Naive B cell (primary cell): ENCODE measurements around the gene NRCAM. TPM values are rescaled to one million over a fixed set of nuclear protein-coding genes. Genes with fewer than 3 reads are reported as not detected.
A peak's percentile ranks its signal among the peaks of the same experiment; 100 is the strongest.
"Not testable (repeated sequence)": the region's sequence is repeated elsewhere in the genome, so short reads cannot be mapped to it uniquely, and the experiment has no call there.

ENCODE experiments used
- ATAC-seq, 2 donors: fragments of 150-1000 bp; cut with Tn5 transposase; 2 replicates each; pipeline ENCODE4 v1.10.0; 2021; ENCODE audit warnings: low read depth in 2 of 2, mild to moderate bottlenecking in 2 of 2, moderate library complexity in 2 of 2
- DNase-seq: peaks from one replicate; pipeline ENCODE4 v3.0.0; 2022
- H3K27ac Mint-ChIP-seq, 6 donors: one replicate each; pipeline ENCODE4 v1.8.0; 2020 to 2022; ENCODE audit warnings: mild to moderate bottlenecking in 6 of 6, mixed read lengths in 6 of 6, moderate library complexity in 5 of 6, inconsistent platforms in 2 of 6
- H3K27me3 Mint-ChIP-seq, 3 donors: one replicate each; pipeline ENCODE4 v1.8.0; 2021 to 2022; ENCODE audit warnings: mixed read lengths in 3 of 3, mild to moderate bottlenecking in 1 of 3
- H3K36me3 Mint-ChIP-seq, 2 donors: one replicate each; pipeline ENCODE4 v1.8.0; 2020 to 2022; ENCODE audit warnings: mixed read lengths in 2 of 2, inconsistent platforms in 1 of 2, mild to moderate bottlenecking in 1 of 2
- H3K4me1 Mint-ChIP-seq, 3 donors: one replicate each; pipeline ENCODE4 v1.8.0; 2020 to 2022; ENCODE audit warnings: mixed read lengths in 3 of 3, inconsistent platforms in 1 of 3, mild to moderate bottlenecking in 1 of 3, moderate library complexity in 1 of 3
- H3K4me3 Mint-ChIP-seq, 8 donors: one replicate each; pipeline ENCODE4 v1.8.0; 2020 to 2022; ENCODE audit warnings: mild to moderate bottlenecking in 8 of 8, mixed read lengths in 8 of 8, moderate library complexity in 8 of 8, inconsistent platforms in 2 of 8
- H3K9me3 Mint-ChIP-seq, 7 donors: one replicate each; pipeline ENCODE4 v1.8.0; 2020 to 2022; ENCODE audit warnings: mixed read lengths in 7 of 7, mild to moderate bottlenecking in 5 of 7, inconsistent platforms in 2 of 7, moderate library complexity in 1 of 7
- polyA plus RNA-seq, 6 donors: library from polyadenylated mRNA; unstranded; fragments of 300-500 nt; fragmentation: Illumina TruSeq; gene quantifications; one replicate each; pipeline ENCODE4 v1.2.3, GENCODE V29; 2021; ENCODE audit warnings: low read depth in 6 of 6

Gene NRCAM
- polyA plus RNA-seq, 6 donors from 2014 or later: 0.29 to 1.2 (median 0.47) TPM; not detected in 1

DNA sequence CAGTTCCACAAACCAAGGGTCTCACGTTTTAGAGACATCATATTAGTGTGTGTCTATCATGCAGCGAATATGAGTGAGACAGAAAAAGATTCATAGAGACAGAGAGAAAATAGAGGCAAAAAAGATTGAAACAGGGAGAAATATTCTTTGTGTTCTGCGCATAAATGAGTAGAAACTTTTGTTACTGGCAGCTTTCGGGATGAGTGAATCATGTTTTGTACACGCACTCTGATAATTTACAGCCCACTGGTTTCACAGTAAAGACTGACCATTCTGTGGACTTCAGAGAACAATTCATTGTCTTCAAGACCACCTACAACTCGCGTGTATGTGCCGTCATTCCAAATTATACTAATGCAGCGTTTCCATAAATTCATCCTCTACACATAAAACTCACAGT, 60.2 kb downstream of the NRCAM start:
- peaks cover 0 to 5% of the 10 kb centered on the region in 2 donors for H3K36me3 Mint-ChIP-seq
- H3K4me3 Mint-ChIP-seq: no peak overlapping the region
- peaks cover 0 to 3% (median 0%) of the 10 kb centered on the region in 7 donors for H3K9me3 Mint-ChIP-seq
- H3K4me1 Mint-ChIP-seq: no peaks in the 10 kb centered on the region
- no peak overlapping the region for H3K27ac Mint-ChIP-seq
- ATAC-seq (no peak), DNase-seq (no peak)
- H3K27me3 Mint-ChIP-seq: peaks cover 22 to 51% (median 34%) of the 10 kb centered on the region in 3 donors

DNA sequence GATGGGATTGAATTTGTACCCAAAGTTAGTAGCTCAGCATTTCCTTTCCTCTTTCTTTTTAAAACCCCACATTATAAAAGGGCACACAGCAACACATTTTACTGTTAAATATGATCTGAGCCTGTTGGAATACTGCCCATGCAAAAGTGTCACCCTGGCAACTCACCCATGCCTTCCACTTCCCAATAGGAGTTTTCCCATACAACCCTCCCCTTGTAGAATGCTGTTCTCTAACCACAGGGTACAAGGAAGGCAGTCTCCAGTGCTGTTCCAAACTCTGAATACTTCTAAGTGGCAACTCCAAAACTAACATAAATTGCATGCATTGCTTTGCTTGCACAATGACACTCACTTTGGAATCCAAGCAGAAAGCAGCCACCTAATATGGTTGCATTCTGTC, 60.8 kb downstream of the NRCAM start:
- H3K36me3 Mint-ChIP-seq: peaks cover 0 to 5% of the 10 kb centered on the region in 2 donors

GRCh38 chr7:108393097-108393496, 63.1 kb downstream of the NRCAM start:
- H3K4me3 Mint-ChIP-seq, H3K4me1 Mint-ChIP-seq, H3K9me3 Mint-ChIP-seq, H3K36me3 Mint-ChIP-seq, DNase-seq, H3K27ac Mint-ChIP-seq, ATAC-seq: not testable (repeated sequence)
- peaks cover 14 to 54% (median 34%) of the 10 kb centered on the region in 3 donors for H3K27me3 Mint-ChIP-seq

More for the DNA sequence above, 60.8 kb downstream of the NRCAM start:
- Mint-ChIP-seq H3K4me3 (no peak overlapping the region), H3K4me1 (no peaks in the 10 kb centered on the region), H3K27ac (peak overlapping the region in 1 of 6 donors; percentile 41), H3K27me3 (peaks cover 22 to 52% (median 39%) of the 10 kb centered on the region in 3 donors), H3K9me3 (peaks cover 0 to 3% (median 0%) of the 10 kb centered on the region in 7 donors)
- no peak for ATAC-seq
- no peak for DNase-seq

DNA sequence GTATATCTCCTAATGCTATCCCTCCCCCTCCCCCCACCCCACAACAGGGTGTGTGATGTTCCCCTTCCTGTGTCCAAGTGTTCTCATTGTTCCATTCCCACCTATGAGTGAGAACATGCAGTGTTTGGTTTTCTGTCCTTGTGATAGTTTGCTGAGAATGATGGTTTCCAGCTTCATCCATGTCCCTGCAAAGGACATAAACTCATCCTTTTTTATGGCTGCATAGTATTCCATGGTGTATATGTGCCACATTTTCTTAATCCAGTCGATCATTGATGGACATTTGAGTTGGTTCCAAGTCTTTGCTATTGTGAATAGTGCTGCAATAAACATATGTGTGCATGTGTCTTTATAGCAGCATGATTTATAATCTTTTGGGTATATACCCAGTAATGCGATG, 68.5 kb downstream of the NRCAM start:
- Mint-ChIP-seq H3K27me3 (peaks cover 3 to 46% (median 9%) of the 10 kb centered on the region in 3 donors), H3K4me1 (peaks cover 8 to 15% (median 12%) of the 10 kb centered on the region in 3 donors)
- not testable (repeated sequence) for H3K27ac Mint-ChIP-seq, ATAC-seq, DNase-seq, H3K4me3 Mint-ChIP-seq, H3K9me3 Mint-ChIP-seq, H3K36me3 Mint-ChIP-seq

DNA sequence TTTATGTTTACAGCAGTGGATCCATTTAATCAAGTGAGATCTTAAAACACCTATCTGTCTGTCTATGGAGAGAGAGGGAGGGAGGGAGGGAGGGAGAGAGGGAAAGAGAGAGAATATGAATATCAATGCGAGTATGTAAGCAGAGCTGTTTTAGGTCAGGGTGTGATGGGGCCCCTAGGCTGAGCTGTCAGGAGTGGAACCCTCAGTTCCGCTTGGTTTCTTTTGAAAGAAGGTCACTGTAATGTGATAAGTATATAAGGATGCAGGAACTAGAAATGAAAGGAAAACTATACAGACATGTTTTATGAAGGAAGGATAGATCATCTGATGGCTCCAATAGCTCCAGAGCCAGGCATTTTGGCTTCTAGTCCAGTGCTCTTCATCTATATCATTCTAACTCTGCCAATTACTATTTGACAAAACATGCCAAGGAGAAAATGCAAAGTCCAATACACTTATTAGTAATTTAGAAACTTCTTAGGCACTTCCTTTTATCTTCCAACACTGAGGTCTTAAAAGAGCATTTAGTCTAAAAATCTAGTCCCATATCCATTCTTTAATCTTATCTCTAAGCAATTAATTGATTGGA, 70.3 kb downstream of the NRCAM start:
- Mint-ChIP-seq H3K9me3 (peaks cover 0 to 7% (median 0%) of the 10 kb centered on the region in 7 donors), H3K27me3 (peaks cover 3 to 40% (median 9%) of the 10 kb centered on the region in 3 donors), H3K36me3 (no peaks in the 10 kb centered on the region), H3K4me3 (no peak overlapping the region), H3K4me1 (peaks cover 8 to 15% (median 12%) of the 10 kb centered on the region in 3 donors), H3K27ac (no peak overlapping the region)
- no peak for ATAC-seq
- DNase-seq: no peak

DNA sequence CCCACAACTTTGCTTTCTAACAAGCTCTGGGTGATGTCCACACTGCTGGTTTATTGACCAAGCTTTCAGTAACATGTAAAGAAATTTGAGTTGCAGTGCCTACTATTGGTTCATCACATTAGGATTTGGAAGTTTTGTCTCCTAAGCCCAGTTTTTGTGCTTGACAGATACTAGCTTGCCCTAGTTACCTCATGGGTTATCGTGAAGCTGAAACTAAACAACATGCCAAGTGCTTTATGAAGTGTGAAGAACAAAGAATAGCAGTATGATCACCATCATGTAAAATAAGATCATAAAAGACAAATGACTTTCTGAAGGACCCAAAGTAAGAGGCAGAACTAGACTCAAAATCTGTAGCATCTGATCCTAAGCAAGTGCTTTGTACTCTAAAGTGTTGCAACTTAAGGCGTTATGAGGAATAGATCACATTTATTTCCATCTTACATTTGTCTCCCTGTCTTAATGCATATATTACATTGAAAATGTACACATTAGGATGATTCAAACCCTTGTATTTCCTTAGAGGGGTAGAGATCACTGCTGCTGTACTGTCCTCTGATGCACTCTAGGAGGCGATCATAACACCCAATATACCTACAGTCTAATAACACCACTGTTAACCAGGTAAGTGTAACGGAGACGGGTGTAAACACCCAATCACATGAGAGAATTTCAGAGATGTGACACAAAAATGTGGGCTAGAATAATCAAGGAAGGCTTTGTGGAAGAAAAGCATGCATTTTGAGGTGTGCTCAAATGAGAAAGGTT, 71.3 kb downstream of the NRCAM start:
- H3K27me3 Mint-ChIP-seq: peaks cover 8 to 36% (median 9%) of the 10 kb centered on the region in 3 donors
- ATAC-seq (peak; percentile 64 to 75), DNase-seq (no peak)
- H3K36me3 Mint-ChIP-seq: no peaks in the 10 kb centered on the region
- H3K4me3 Mint-ChIP-seq: no peak overlapping the region
- H3K27ac Mint-ChIP-seq: peak overlapping the region in 1 of 6 donors; percentile 27
- peaks cover 11 to 15% (median 12%) of the 10 kb centered on the region in 3 donors for H3K4me1 Mint-ChIP-seq
- H3K9me3 Mint-ChIP-seq: peaks cover 0 to 7% (median 0%) of the 10 kb centered on the region in 7 donors

DNA sequence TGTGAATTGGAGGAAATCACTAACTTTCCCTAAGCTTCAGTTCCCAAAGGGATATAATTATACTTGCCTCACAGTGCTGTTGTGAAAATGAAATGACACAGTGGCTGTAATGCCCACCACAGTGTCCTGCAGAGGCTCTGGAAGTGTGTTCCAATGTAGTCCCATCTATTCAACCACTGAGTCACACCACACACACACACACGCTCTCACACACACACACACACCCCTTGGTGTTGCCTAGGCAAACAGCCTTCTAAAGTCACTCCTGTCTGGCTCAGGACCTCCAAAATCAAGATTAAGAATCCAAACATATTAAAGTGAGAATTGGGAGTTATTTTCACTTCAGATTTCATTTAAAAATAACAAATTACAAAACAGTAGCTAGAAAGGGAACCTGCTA, 73.3 kb downstream of the NRCAM start:
- no peak overlapping the region for H3K4me3 Mint-ChIP-seq
- H3K36me3 Mint-ChIP-seq: no peaks in the 10 kb centered on the region
- no peak for DNase-seq
- peaks cover 11 to 15% (median 12%) of the 10 kb centered on the region in 3 donors for H3K4me1 Mint-ChIP-seq
- no peak for ATAC-seq
- H3K9me3 Mint-ChIP-seq: no peaks in the 10 kb centered on the region
- H3K27ac Mint-ChIP-seq: no peak overlapping the region
- H3K27me3 Mint-ChIP-seq: peaks cover 9 to 41% (median 24%) of the 10 kb centered on the region in 3 donors

GRCh38 chr7:108380517-108380916, 75.7 kb downstream of the NRCAM start:
- H3K27ac Mint-ChIP-seq: no peak overlapping the region
- H3K4me1 Mint-ChIP-seq: peaks cover 4 to 9% (median 6%) of the 10 kb centered on the region in 3 donors
- H3K27me3 Mint-ChIP-seq: peaks cover 9 to 56% (median 43%) of the 10 kb centered on the region in 3 donors
- no peaks in the 10 kb centered on the region for H3K9me3 Mint-ChIP-seq
- no peak for ATAC-seq
- H3K36me3 Mint-ChIP-seq: no peaks in the 10 kb centered on the region
- no peak for DNase-seq
- H3K4me3 Mint-ChIP-seq: no peak overlapping the region

GRCh38 chr7:108376206-108376605, 80.0 kb downstream of the NRCAM start:
- H3K4me3 Mint-ChIP-seq: no peak overlapping the region
- peaks cover 18 to 67% (median 63%) of the 10 kb centered on the region in 3 donors for H3K27me3 Mint-ChIP-seq
- peaks cover 0 to 4% (median 0%) of the 10 kb centered on the region in 3 donors for H3K4me1 Mint-ChIP-seq
- DNase-seq: no peak
- no peak overlapping the region for H3K27ac Mint-ChIP-seq
- peaks cover 0 to 8% (median 4%) of the 10 kb centered on the region in 7 donors for H3K9me3 Mint-ChIP-seq
- ATAC-seq: no peak
- H3K36me3 Mint-ChIP-seq: no peaks in the 10 kb centered on the region

DNA sequence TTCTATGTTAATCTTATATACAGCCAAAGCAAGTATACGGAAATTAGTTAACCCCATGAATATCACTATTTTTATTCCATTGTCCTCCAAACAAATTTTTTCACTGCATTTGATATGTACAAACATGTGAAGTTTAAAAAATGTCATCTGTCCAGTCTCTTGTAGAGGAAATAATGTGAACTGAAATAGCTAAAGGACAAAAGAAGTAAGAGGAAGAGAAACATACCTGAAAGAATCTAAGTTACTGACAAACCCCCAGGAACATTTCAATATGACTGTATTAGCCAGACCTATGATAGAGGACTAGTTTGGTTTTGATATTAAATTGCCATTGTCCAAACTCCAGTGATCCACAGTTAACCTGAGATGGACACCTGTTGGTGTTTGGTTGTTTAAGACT, 80.6 kb downstream of the NRCAM start:
- DNase-seq (no peak), ATAC-seq (no peak)
- peak overlapping the region in 1 of 6 donors; percentile 27 for H3K27ac Mint-ChIP-seq
- H3K36me3 Mint-ChIP-seq: no peaks in the 10 kb centered on the region
- peaks cover 20 to 71% (median 61%) of the 10 kb centered on the region in 3 donors for H3K27me3 Mint-ChIP-seq
- peaks cover 0 to 8% (median 4%) of the 10 kb centered on the region in 7 donors for H3K9me3 Mint-ChIP-seq
- peaks cover 0 to 4% (median 0%) of the 10 kb centered on the region in 3 donors for H3K4me1 Mint-ChIP-seq
- no peak overlapping the region for H3K4me3 Mint-ChIP-seq

DNA sequence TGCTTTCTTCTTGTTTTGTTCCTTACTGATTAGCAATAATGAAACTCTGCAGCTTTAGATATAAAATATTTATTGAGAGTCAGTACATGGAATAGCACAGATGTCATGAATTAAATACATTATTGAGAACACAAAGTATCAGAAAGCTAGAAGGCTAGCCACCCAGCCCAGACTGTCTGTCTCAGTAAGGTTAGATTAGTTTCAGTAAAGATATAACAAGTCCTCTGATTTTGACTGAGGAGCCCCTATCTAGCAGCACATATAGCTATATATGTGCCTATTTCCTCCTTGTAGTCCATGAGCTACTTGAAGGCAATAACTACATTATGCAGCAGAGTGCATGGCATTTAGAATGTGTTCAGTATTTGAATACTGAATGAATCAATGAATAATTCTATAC, 81.3 kb downstream of the NRCAM start:
- no peaks in the 10 kb centered on the region for H3K36me3 Mint-ChIP-seq
- no peaks in the 10 kb centered on the region for H3K4me1 Mint-ChIP-seq
- H3K27ac Mint-ChIP-seq: no peak overlapping the region
- H3K27me3 Mint-ChIP-seq: peaks cover 16 to 67% (median 55%) of the 10 kb centered on the region in 3 donors
- peaks cover 0 to 8% (median 4%) of the 10 kb centered on the region in 7 donors for H3K9me3 Mint-ChIP-seq
- no peak overlapping the region for H3K4me3 Mint-ChIP-seq
- DNase-seq (no peak), ATAC-seq (no peak)

DNA sequence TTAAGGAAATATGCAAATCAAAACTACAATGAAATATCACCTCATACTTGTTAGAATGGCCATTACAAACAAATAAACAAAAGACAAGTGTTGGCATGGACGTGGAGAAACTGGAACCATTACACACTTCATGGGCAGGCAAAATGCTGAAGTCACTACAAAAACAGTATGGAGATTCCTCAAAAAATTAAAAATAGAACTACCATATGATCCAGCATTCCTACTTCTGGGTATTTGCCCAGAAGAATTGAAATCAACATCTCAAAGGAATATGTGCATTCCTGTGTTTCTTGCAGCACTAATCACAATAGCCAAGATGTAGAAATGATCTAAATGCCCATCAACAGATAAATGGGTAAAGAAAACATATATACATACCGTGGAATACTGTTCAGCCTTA, 83.6 kb downstream of the NRCAM start:
- no peaks in the 10 kb centered on the region for H3K36me3 Mint-ChIP-seq
- H3K9me3 Mint-ChIP-seq: peaks cover 0 to 8% (median 4%) of the 10 kb centered on the region in 7 donors
- H3K27ac Mint-ChIP-seq: no peak overlapping the region
- no peaks in the 10 kb centered on the region for H3K4me1 Mint-ChIP-seq
- DNase-seq (no peak), ATAC-seq (no peak)
- H3K27me3 Mint-ChIP-seq: peaks cover 26 to 58% (median 36%) of the 10 kb centered on the region in 3 donors
- H3K4me3 Mint-ChIP-seq: no peak overlapping the region

- ATAC-seq (no peak), DNase-seq (no peak)
- Mint-ChIP-seq H3K4me3 (no peak overlapping the region), H3K36me3 (no peaks in the 10 kb centered on the region), H3K27me3 (peaks cover 20 to 56% (median 26%) of the 10 kb centered on the region in 3 donors), H3K27ac (no peak overlapping the region), H3K4me1 (no peaks in the 10 kb centered on the region), H3K9me3 (peaks cover 0 to 8% (median 4%) of the 10 kb centered on the region in 7 donors)
These were observed 85.6 kb downstream of the NRCAM start for GRCh38 chr7:108370616-108371015.

- H3K4me1 Mint-ChIP-seq: no peaks in the 10 kb centered on the region
- no peak for DNase-seq
- peaks cover 0 to 12% (median 5%) of the 10 kb centered on the region in 7 donors for H3K9me3 Mint-ChIP-seq
- H3K27ac Mint-ChIP-seq: no peak overlapping the region
- no peak overlapping the region for H3K4me3 Mint-ChIP-seq
- peaks cover 16 to 48% (median 23%) of the 10 kb centered on the region in 3 donors for H3K27me3 Mint-ChIP-seq
- ATAC-seq: no peak
- H3K36me3 Mint-ChIP-seq: no peaks in the 10 kb centered on the region
These were observed 87.8 kb downstream of the NRCAM start for GRCh38 chr7:108368466-108368865.
